Osteoblast (primary cell): Measurements from ENCODE around the gene SHROOM3. TPM values are rescaled to one million over a fixed set of nuclear protein-coding genes. Genes with fewer than 3 reads are reported as not detected.

Source experiments
- DNase-seq: peaks from one replicate; pipeline ENCODE4 v3.0.0; 2011; ENCODE audit warnings: low spot score, mixed read lengths; ENCODE audit not compliant: insufficient read length; ENCODE audit errors: missing footprints
- H2AFZ ChIP-seq: 2 replicates; pipeline ENCODE4 v1.6.0; 2011; ENCODE audit warnings: mild to moderate bottlenecking, low read length
- H3K27ac ChIP-seq: 2 replicates; pipeline ENCODE4 v1.5.1; 2011; ENCODE audit warnings: mild to moderate bottlenecking, low read depth, low read length, moderate library complexity
- H3K27me3 ChIP-seq: 2 replicates; pipeline ENCODE4 v1.6.0; 2012; ENCODE audit warnings: mild to moderate bottlenecking, control low read depth, inconsistent platforms, low read length, moderate library complexity; ENCODE audit not compliant: insufficient read depth
- H3K36me3 ChIP-seq: 2 replicates; pipeline ENCODE4 v1.5.1; 2011; ENCODE audit warnings: mild to moderate bottlenecking, low read length, control low read depth, moderate library complexity; ENCODE audit not compliant: insufficient read depth
- H3K4me1 ChIP-seq: 2 replicates; pipeline ENCODE4 v1.5.1; 2011; ENCODE audit warnings: mild to moderate bottlenecking, low read length, control low read depth, moderate library complexity; ENCODE audit not compliant: insufficient read depth
- H3K4me2 ChIP-seq: 2 replicates; pipeline ENCODE4 v1.6.0; 2011; ENCODE audit warnings: mild to moderate bottlenecking, low read length; ENCODE audit not compliant: insufficient read depth
- H3K4me3 ChIP-seq: fragments of 200-600 bp; sonication (generic); 3 replicates; pipeline ENCODE4 v1.5.1; 2012; ENCODE audit warnings: mild to moderate bottlenecking, low read length, inconsistent platforms; ENCODE audit not compliant: insufficient read depth
- H3K79me2 ChIP-seq: 2 replicates; pipeline ENCODE4 v1.6.0; 2012; ENCODE audit warnings: mild to moderate bottlenecking, low read length, control low read depth, inconsistent platforms; ENCODE audit not compliant: insufficient read depth
- H3K9me3 ChIP-seq: 2 replicates; pipeline ENCODE4 v1.5.1; 2011; ENCODE audit warnings: low read depth, low read length, control low read depth
- H4K20me1 ChIP-seq: 2 replicates; pipeline ENCODE4 v1.6.0; 2012; ENCODE audit warnings: mild to moderate bottlenecking, low read length, control low read depth; ENCODE audit not compliant: insufficient read depth
- CTCF ChIP-seq: IDR thresholded peaks from 2 replicates; pipeline ENCODE4 v1.5.1; 2011; ENCODE audit warnings: mild to moderate bottlenecking, low read depth, low read length, moderate library complexity; ENCODE audit errors: extremely low read depth
- total RNA-seq: library from RNA; depleted of rRNA; stranded (reverse); fragments of >200 nt; gene quantifications from 2 replicates; pipeline ENCODE4 v1.2.3, GENCODE V29; 2012

Gene SHROOM3
- total RNA-seq, 1 donor = 9.8 TPM

GRCh38 chr4:76616526-76616925 lies 181.5 kb downstream of the SHROOM3 start:
- H3K27ac ChIP-seq = no peak overlapping the region
- no peak overlapping the region for H3K4me3 ChIP-seq
- no peaks in the 10 kb centered on the region for H3K79me2 ChIP-seq
- H3K36me3 ChIP-seq = no peaks in the 10 kb centered on the region
- no peak for TF ChIP-seq CTCF
- DNase-seq = no peak
- H2AFZ ChIP-seq = no peak overlapping the region
- H3K9me3 ChIP-seq = no peaks in the 10 kb centered on the region
- H3K4me2 ChIP-seq = no peak overlapping the region
- peaks cover 31% of the 10 kb centered on the region for H3K4me1 ChIP-seq
- H4K20me1 ChIP-seq = no peaks in the 10 kb centered on the region
- no peaks in the 10 kb centered on the region for H3K27me3 ChIP-seq

- Histone ChIP-seq H3K79me2 (no peaks in the 10 kb centered on the region), H3K36me3 (no peaks in the 10 kb centered on the region), H2AFZ (no peak overlapping the region), H3K4me1 (peaks cover 35% of the 10 kb centered on the region), H3K27ac (no peak overlapping the region), H3K4me2 (no peak overlapping the region), H3K9me3 (no peaks in the 10 kb centered on the region), H4K20me1 (no peaks in the 10 kb centered on the region), H3K27me3 (no peaks in the 10 kb centered on the region), H3K4me3 (no peak overlapping the region)
- TF ChIP-seq CTCF = no peak
- DNase-seq = peak; percentile 31
Observed at GRCh38 chr4:76620723-76621468, 185.9 kb downstream of the SHROOM3 start.

GRCh38 chr4:76622126-76622525 lies 187.1 kb downstream of the SHROOM3 start:
- H2AFZ ChIP-seq = peak overlapping the region; percentile 45
- H3K36me3 ChIP-seq = no peaks in the 10 kb centered on the region
- H4K20me1 ChIP-seq = no peaks in the 10 kb centered on the region
- no peaks in the 10 kb centered on the region for H3K79me2 ChIP-seq
- DNase-seq = no peak
- H3K4me2 ChIP-seq = no peak overlapping the region
- no peaks in the 10 kb centered on the region for H3K9me3 ChIP-seq
- TF ChIP-seq CTCF = no peak
- H3K27ac ChIP-seq = no peak overlapping the region
- H3K4me1 ChIP-seq = peaks cover 31% of the 10 kb centered on the region
- no peaks in the 10 kb centered on the region for H3K27me3 ChIP-seq
- no peak overlapping the region for H3K4me3 ChIP-seq

GRCh38 chr4:76622717-76623116 lies 187.7 kb downstream of the SHROOM3 start:
- Histone ChIP-seq H2AFZ (no peak overlapping the region), H3K4me1 (peaks cover 31% of the 10 kb centered on the region), H3K4me2 (no peak overlapping the region), H4K20me1 (no peaks in the 10 kb centered on the region), H3K4me3 (no peak overlapping the region), H3K27ac (peak overlapping the region; percentile 88), H3K9me3 (no peaks in the 10 kb centered on the region), H3K36me3 (no peaks in the 10 kb centered on the region), H3K79me2 (no peaks in the 10 kb centered on the region), H3K27me3 (no peaks in the 10 kb centered on the region)
- no peak for DNase-seq
- TF ChIP-seq CTCF = no peak
